ENCODE measurements around the gene CTIF. TPM values are rescaled to one million over a fixed set of nuclear protein-coding genes. Genes with fewer than 3 reads are reported as not detected.
"Not testable (repeated sequence)": the region's sequence is repeated elsewhere in the genome, so short reads cannot be mapped to it uniquely, and the experiment has no call there.

CTIF gene
- polyA plus RNA-seq, 4 donors = 16.6 to 26.9 (median 22.9) TPM

GRCh38 chr18:48698707-48699106 is 159.9 kb downstream of the CTIF start:
- DNase-seq (ENCODE audit: low read depth in 4 of 4, low spot score in 2 of 4) = no peak

GRCh38 chr18:48699761-48700160 is 160.9 kb downstream of the CTIF start:
- no peak for DNase-seq (ENCODE audit: low read depth in 4 of 4, low spot score in 2 of 4)

- DNase-seq (ENCODE audit: low read depth in 4 of 4, low spot score in 2 of 4) = no peak
Measured at GRCh38 chr18:48700446-48700845, 161.6 kb downstream of the CTIF start.

- DNase-seq (ENCODE audit: low read depth in 4 of 4, low spot score in 2 of 4) = no peak
Measured at GRCh38 chr18:48702346-48703027, 163.7 kb downstream of the CTIF start.

GRCh38 chr18:48703028-48703386 is 164.2 kb downstream of the CTIF start:
- DNase-seq (ENCODE audit: low read depth in 4 of 4, low spot score in 2 of 4) = no peak

GRCh38 chr18:48703418-48703817 is 164.6 kb downstream of the CTIF start:
- no peak for DNase-seq (ENCODE audit: low read depth in 4 of 4, low spot score in 2 of 4)

GRCh38 chr18:48705043-48705442 is 166.2 kb downstream of the CTIF start:
- DNase-seq (ENCODE audit: low read depth in 4 of 4, low spot score in 2 of 4) = no peak

GRCh38 chr18:48705531-48705930 is 166.7 kb downstream of the CTIF start:
- DNase-seq (ENCODE audit: low read depth in 4 of 4, low spot score in 2 of 4) = no peak

GRCh38 chr18:48706731-48707130 is 167.9 kb downstream of the CTIF start:
- DNase-seq (ENCODE audit: low read depth in 4 of 4, low spot score in 2 of 4) = no peak

- DNase-seq (ENCODE audit: low read depth in 4 of 4, low spot score in 2 of 4) = no peak
Measured at GRCh38 chr18:48707636-48708296, 168.9 kb downstream of the CTIF start.

GRCh38 chr18:48708807-48709206 is 170.0 kb downstream of the CTIF start:
- DNase-seq (ENCODE audit: low read depth in 4 of 4, low spot score in 2 of 4) = no peak

- no peak for DNase-seq (ENCODE audit: low read depth in 4 of 4, low spot score in 2 of 4)
Measured at GRCh38 chr18:48709371-48710062, 170.7 kb downstream of the CTIF start.

- DNase-seq (ENCODE audit: low read depth in 4 of 4, low spot score in 2 of 4) = peak in 2 of 4 donors; percentile 48 to 54
Measured at GRCh38 chr18:48711651-48712486, 173.0 kb downstream of the CTIF start.

- peak in 1 of 4 donors; percentile 21 for DNase-seq (ENCODE audit: low read depth in 4 of 4, low spot score in 2 of 4)
Measured at GRCh38 chr18:48713309-48713708, 174.5 kb downstream of the CTIF start.

GRCh38 chr18:48714873-48715272 is 176.0 kb downstream of the CTIF start:
- DNase-seq (ENCODE audit: low read depth in 4 of 4, low spot score in 2 of 4) = no peak

GRCh38 chr18:48715711-48716361 is 177.0 kb downstream of the CTIF start:
- DNase-seq (ENCODE audit: low read depth in 4 of 4, low spot score in 2 of 4) = no peak

- not testable (repeated sequence) for DNase-seq (ENCODE audit: low read depth in 4 of 4, low spot score in 2 of 4)
Measured at GRCh38 chr18:48717227-48717626, 178.4 kb downstream of the CTIF start.

- no peak for DNase-seq (ENCODE audit: low read depth in 4 of 4, low spot score in 2 of 4)
Measured at GRCh38 chr18:48718251-48718959, 179.6 kb downstream of the CTIF start.

GRCh38 chr18:48719388-48719787 is 180.6 kb downstream of the CTIF start:
- no peak for DNase-seq (ENCODE audit: low read depth in 4 of 4, low spot score in 2 of 4)

All from left renal cortex interstitium (tissue), 4 donors.